Neural cell (in vitro differentiated cells): ENCODE data around the gene SLC26A9.

Experiments used
- EP300 ChIP-seq: fragments of 450-650 bp; conservative IDR thresholded peaks from 2 replicates; pipeline ENCODE4 v1.6.1; 2014; ENCODE audit warnings: antibody characterized with exemption, mild to moderate bottlenecking, moderate library complexity; ENCODE audit not compliant: poor library complexity, severe bottlenecking
- POLR2AphosphoS5 ChIP-seq: IDR thresholded peaks from 2 replicates; pipeline ENCODE4 v1.6.1; 2012
- RAD21 ChIP-seq: fragments of 450-650 bp; conservative IDR thresholded peaks from 2 replicates; pipeline ENCODE4 v1.6.1; 2014; ENCODE audit warnings: antibody characterized with exemption, mild to moderate bottlenecking, moderate library complexity
- SMC3 ChIP-seq: fragments of 450-650 bp; conservative IDR thresholded peaks from 2 replicates; pipeline ENCODE4 v1.6.1; 2014; ENCODE audit warnings: antibody characterized with exemption, mild to moderate bottlenecking, moderate library complexity; ENCODE audit not compliant: poor library complexity
- TAF1 ChIP-seq: IDR thresholded peaks from 2 replicates; pipeline ENCODE4 v1.6.1; 2012; ENCODE audit warnings: low read depth
- TF ChIP-seq, protein P1 (sequence below): fragments of 450-650 bp; IDR thresholded peaks from 2 replicates; pipeline ENCODE4 v1.5.1; 2014; ENCODE audit warnings: antibody characterized with exemption, mild to moderate bottlenecking, moderate library complexity; ENCODE audit not compliant: poor library complexity, severe bottlenecking
- TF ChIP-seq, protein P2 (sequence below): IDR thresholded peaks from 2 replicates; pipeline ENCODE4 v1.6.1; 2012; ENCODE audit warnings: borderline replicate concordance

DNA sequence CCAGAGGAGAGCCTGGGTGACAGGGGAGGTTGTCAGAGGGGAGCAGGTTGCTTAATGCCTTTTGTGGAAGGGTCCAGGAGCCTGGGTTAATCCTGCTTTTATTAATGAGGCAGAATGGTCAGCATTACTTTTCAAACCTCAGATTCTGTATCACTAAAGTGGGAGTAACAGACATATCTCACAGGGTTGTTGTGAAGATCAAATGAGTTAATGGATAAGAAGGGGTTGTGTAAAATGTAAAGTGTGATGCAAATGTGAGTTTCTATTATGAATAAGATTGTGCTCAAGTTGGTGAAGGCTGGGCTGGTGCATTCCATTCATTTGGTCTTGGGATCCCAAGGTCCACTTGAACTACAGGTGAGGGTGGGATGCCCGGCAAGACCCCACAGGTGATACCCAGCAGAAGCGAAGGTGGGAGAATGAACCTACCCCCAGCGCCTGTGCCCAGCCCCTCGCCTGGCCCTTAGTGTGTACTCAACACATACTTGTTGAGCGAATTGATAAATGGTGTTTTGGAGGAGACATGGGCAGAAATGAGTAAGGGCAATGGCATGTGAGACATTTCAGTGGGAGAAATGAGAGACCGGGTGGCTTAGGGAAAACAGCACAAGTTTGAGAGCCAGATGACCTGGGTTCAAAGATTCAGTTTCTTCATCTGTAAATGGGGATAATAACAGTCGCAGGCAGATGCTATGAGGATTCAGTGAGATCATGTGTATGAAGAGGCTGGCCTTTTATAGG is 6.2 kb downstream of the SLC26A9 start:
- TF ChIP-seq, protein P1, sequence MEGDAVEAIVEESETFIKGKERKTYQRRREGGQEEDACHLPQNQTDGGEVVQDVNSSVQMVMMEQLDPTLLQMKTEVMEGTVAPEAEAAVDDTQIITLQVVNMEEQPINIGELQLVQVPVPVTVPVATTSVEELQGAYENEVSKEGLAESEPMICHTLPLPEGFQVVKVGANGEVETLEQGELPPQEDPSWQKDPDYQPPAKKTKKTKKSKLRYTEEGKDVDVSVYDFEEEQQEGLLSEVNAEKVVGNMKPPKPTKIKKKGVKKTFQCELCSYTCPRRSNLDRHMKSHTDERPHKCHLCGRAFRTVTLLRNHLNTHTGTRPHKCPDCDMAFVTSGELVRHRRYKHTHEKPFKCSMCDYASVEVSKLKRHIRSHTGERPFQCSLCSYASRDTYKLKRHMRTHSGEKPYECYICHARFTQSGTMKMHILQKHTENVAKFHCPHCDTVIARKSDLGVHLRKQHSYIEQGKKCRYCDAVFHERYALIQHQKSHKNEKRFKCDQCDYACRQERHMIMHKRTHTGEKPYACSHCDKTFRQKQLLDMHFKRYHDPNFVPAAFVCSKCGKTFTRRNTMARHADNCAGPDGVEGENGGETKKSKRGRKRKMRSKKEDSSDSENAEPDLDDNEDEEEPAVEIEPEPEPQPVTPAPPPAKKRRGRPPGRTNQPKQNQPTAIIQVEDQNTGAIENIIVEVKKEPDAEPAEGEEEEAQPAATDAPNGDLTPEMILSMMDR: no peak
- TF ChIP-seq SMC3 (no peak), RAD21 (no peak), POLR2AphosphoS5 (no peak), TAF1 (no peak), EP300 (no peak)
- TF ChIP-seq, protein P2, sequence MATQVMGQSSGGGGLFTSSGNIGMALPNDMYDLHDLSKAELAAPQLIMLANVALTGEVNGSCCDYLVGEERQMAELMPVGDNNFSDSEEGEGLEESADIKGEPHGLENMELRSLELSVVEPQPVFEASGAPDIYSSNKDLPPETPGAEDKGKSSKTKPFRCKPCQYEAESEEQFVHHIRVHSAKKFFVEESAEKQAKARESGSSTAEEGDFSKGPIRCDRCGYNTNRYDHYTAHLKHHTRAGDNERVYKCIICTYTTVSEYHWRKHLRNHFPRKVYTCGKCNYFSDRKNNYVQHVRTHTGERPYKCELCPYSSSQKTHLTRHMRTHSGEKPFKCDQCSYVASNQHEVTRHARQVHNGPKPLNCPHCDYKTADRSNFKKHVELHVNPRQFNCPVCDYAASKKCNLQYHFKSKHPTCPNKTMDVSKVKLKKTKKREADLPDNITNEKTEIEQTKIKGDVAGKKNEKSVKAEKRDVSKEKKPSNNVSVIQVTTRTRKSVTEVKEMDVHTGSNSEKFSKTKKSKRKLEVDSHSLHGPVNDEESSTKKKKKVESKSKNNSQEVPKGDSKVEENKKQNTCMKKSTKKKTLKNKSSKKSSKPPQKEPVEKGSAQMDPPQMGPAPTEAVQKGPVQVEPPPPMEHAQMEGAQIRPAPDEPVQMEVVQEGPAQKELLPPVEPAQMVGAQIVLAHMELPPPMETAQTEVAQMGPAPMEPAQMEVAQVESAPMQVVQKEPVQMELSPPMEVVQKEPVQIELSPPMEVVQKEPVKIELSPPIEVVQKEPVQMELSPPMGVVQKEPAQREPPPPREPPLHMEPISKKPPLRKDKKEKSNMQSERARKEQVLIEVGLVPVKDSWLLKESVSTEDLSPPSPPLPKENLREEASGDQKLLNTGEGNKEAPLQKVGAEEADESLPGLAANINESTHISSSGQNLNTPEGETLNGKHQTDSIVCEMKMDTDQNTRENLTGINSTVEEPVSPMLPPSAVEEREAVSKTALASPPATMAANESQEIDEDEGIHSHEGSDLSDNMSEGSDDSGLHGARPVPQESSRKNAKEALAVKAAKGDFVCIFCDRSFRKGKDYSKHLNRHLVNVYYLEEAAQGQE: no peak
